22Rv1 (cell line): ENCODE data around the gene MTX2.
"Not testable (repeated sequence)": the region's sequence is repeated elsewhere in the genome, so short reads cannot be mapped to it uniquely, and the experiment has no call there.

Source experiments
- H3K27ac ChIP-seq: fragments of 450-650 bp; 2 replicates; pipeline ENCODE4 v1.5.1; 2017
- ZFX ChIP-seq: fragments of 450-650 bp; IDR thresholded peaks from 2 replicates; pipeline ENCODE4 v1.6.1; 2017; ENCODE audit warnings: antibody characterized with exemption, borderline replicate concordance
- TF ChIP-seq, protein P1 (sequence below): fragments of 450-650 bp; IDR thresholded peaks from 2 replicates; pipeline ENCODE4 v1.5.1; 2017; ENCODE audit warnings: mild to moderate bottlenecking

MTX2 gene

DNA sequence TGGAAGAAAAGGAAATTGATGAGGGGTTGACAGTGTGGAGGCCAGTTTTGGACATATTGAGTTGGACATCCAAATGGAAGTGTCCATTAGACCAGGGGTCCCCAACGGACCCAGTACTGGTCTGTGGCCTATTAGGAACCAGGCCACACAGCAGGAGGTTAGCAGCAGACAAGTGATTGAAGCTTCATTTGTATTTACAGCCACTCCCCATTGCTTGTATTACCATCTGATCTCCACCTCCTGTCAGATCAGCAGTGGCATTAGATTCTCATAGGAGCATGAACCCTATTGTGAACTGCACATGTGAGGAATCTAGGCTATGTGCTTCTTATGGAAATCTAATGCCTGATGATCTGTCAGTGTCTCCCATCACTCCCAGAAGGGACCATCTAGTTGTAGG lies 99.1 kb downstream of the MTX2 start:
- H3K27ac ChIP-seq = no peak overlapping the region
- TF ChIP-seq ZFX = no peak
- TF ChIP-seq, protein P1, sequence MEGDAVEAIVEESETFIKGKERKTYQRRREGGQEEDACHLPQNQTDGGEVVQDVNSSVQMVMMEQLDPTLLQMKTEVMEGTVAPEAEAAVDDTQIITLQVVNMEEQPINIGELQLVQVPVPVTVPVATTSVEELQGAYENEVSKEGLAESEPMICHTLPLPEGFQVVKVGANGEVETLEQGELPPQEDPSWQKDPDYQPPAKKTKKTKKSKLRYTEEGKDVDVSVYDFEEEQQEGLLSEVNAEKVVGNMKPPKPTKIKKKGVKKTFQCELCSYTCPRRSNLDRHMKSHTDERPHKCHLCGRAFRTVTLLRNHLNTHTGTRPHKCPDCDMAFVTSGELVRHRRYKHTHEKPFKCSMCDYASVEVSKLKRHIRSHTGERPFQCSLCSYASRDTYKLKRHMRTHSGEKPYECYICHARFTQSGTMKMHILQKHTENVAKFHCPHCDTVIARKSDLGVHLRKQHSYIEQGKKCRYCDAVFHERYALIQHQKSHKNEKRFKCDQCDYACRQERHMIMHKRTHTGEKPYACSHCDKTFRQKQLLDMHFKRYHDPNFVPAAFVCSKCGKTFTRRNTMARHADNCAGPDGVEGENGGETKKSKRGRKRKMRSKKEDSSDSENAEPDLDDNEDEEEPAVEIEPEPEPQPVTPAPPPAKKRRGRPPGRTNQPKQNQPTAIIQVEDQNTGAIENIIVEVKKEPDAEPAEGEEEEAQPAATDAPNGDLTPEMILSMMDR = no peak

DNA sequence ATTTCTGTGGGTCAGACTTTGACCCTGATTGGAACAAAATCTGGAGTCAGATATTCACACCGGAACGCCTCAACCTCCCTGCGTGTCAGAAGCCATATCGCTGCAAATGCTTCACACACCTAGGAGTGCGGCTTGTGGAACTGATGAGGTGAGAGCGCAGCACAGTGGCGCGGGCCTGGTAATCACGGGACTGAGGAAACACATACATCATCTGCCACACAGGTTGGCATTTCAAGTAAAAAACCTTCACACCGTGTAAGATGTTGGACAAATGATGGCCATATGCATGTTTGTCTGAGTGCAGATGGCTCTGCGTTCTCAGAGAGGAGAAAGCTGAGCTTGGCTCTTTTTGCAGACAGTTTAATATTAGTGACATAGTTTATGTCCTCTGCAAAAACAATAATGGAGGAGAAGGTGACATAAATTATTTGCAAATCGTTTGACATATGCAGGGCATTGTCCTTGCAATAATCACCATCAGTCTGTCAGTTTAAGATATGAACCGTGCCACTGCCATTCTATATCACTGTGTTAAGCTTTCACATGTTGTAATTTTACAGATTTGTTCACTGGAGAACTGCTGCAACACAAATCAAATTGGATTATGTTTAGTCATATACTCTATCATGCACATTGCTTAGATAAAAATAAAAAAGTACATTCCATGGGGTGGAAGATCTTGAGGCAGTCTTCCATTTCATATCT lies 101.4 kb downstream of the MTX2 start:
- no peak overlapping the region for H3K27ac ChIP-seq
- no peak for TF ChIP-seq ZFX
- TF ChIP-seq, protein P1 = no peak

DNA sequence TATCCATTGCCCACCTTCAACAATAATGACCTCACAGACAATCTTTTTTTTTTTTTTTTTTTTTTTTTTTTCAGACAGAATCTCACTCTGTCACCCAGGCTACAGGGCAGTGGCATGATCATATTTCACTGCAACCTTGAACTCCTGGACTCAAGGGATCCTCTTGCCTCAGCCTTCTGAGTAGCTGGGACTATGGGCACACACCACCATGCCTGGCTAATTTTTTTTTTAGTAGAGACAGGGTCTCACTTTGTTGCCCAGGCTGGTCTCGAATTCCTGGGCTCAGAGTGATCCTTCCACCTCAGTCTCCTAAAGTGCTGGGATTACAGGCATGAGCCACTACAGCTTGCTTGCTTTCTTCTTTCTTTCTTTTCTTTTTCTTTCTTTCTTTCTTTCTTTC lies 103.9 kb downstream of the MTX2 start:
- not testable (repeated sequence) for H3K27ac ChIP-seq

DNA sequence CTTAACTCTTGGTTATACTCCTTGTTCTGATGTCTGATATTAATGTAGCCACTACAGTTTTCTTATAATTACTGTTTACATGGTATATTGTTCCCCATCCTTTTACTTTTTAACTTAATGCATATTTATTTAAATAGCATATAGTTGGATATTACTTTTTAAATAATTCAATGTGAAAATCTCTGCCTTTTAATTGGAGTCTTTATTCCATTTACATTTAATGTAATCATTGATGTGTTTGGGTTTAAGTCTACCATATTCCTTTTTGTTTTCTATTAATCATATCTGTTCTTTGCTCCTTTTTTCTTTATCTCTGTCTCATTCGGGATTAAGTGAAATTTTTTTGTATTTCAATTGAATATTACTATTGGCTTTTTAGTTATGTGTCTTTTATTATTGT lies 109.1 kb downstream of the MTX2 start:
- TF ChIP-seq ZFX = no peak
- TF ChIP-seq, protein P1 = no peak
- no peak overlapping the region for H3K27ac ChIP-seq

DNA sequence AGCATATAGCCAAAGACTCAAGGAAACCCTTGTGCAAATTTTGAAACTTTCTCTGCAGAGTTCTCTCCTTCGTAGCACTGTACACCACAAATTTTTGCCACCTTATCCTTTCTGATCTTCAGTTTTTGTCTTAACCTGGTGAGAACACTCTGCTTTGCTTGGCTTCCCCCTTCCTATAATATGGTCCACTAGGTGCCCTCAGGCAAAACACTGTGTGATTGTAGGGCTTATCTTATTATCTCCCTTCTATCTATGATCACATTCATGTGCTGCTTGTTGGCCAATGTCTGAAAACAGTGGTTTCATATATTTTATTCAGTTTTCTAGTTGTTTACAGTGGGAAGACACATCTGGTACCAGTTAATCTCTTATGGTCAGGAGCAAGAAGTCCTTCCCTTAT lies 111.1 kb downstream of the MTX2 start:
- TF ChIP-seq, protein P1 = no peak
- TF ChIP-seq ZFX = no peak
- no peak overlapping the region for H3K27ac ChIP-seq

DNA sequence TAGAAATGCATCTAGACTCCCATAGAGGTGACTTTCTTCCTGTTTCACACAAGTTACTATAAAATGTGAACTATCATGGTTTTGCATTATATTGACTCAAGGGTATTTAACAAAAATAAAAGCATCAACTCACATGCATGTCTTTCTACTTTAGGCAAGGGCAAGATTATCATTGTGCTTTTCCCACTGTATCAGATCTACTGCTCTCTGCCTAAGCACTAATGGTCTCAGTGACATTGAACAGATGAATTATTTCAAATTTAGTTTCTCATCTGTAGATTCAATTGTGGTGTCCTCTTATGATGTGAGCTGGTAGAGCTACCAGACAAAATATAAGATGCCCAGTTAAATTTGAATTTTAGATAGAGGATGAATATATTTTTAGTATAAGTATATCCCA lies 113.9 kb downstream of the MTX2 start:
- no peak for TF ChIP-seq ZFX
- TF ChIP-seq, protein P1 = no peak

DNA sequence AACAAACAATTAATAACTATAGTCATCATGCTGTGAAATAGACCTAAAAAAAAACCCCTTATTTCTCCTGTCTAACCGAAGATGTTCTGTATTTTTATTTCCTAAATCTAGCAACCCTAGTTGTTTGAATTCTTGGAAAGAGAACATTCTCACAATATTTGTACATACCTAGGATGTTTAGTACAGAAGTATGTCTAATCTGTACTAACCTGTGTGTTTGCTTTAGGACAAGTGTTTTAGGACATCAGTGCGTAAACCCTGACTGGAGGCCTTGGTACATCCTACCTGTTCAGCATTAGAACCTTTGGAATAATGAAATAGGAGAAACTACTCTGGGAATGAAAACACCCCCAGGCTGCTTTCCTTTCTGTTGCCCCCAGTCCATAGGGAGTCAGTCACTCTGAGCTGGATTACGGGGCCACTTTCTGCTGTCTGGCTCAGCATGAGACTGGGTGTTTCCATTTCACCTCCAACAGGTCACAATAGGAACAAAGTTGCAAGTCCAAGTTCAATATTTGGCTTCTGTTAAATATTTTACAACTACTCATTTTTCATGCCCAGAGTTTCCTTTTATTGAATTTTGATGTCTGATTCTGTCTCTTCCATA lies 114.7 kb downstream of the MTX2 start:
- TF ChIP-seq, protein P1 = no peak
- TF ChIP-seq ZFX = no peak
- H3K27ac ChIP-seq = no peak overlapping the region

More for the DNA sequence above, 113.9 kb downstream of the MTX2 start:
- no peak overlapping the region for H3K27ac ChIP-seq
